K562 (cell line): ENCODE results near the gene LUC7L3. TPM values are rescaled to one million over a fixed set of nuclear protein-coding genes. Genes with fewer than 3 reads are reported as not detected.

Source experiments
- ARID4B ChIP-seq: sonication (generic); formaldehyde crosslinking; IDR thresholded peaks from 2 replicates; pipeline ENCODE4 v1.8.0; 2022; ENCODE audit warnings: mild to moderate bottlenecking, missing genetic modification reagents
- CCNT2 ChIP-seq: IDR thresholded peaks from 2 replicates; pipeline ENCODE4 v1.6.1; 2011; ENCODE audit warnings: borderline replicate concordance, low read depth, mild to moderate bottlenecking, moderate library complexity, mixed read lengths, low read length; ENCODE audit not compliant: insufficient read length; ENCODE audit errors: extremely low read depth
- DIDO1 ChIP-seq: fragments of 450-650 bp; IDR thresholded peaks from 2 replicates; pipeline ENCODE4 v1.6.1; 2016; ENCODE audit warnings: low read depth, missing biosample characterization, missing genetic modification characterization
- EP300 ChIP-seq: IDR thresholded peaks from 2 replicates; pipeline ENCODE4 v1.6.1; 2012; ENCODE audit warnings: low read length, improper control_type of control experiment
- GTF2E2 ChIP-seq: fragments of 200-800 bp; sonication (Bioruptor generic); IDR thresholded peaks from 2 replicates; pipeline ENCODE4 v1.6.1; 2016; ENCODE audit warnings: missing genetic modification characterization, missing compliant biosample characterization
- HMGXB4 ChIP-seq: sonication (generic); formaldehyde crosslinking; IDR thresholded peaks from 2 replicates; pipeline ENCODE4 v1.8.1; 2023; ENCODE audit warnings: mild to moderate bottlenecking, missing genetic modification reagents
- NCOA2 ChIP-seq, 2 experiments: fragments of 450-650 bp; IDR thresholded peaks; 2 replicates each; pipeline ENCODE4 v1.6.1; 2018; ENCODE audit warnings: mild to moderate bottlenecking in 2 of 2, moderate library complexity in 1 of 2; ENCODE audit not compliant: partially characterized antibody in 2 of 2
- NKRF ChIP-seq: fragments of 450-650 bp; IDR thresholded peaks from 2 replicates; pipeline ENCODE4 v1.6.1; 2016; ENCODE audit warnings: borderline replicate concordance
- POLR2A ChIP-seq: fragments of 450-650 bp; conservative IDR thresholded peaks from 2 replicates; pipeline ENCODE4 v1.6.1; 2016
- RREB1 ChIP-seq: fragments of 250-450 bp; sonication (Bioruptor Pico); IDR thresholded peaks from 2 replicates; pipeline ENCODE4 v1.4.0; 2020
- TFAM ChIP-seq: fragments of 250-450 bp; sonication (Bioruptor Pico); conservative IDR thresholded peaks from 2 replicates; pipeline ENCODE4 v1.5.0; 2021; ENCODE audit warnings: mild to moderate bottlenecking, moderate library complexity
- ZC3H4 ChIP-seq: sonication (generic); formaldehyde crosslinking; IDR thresholded peaks from 2 replicates; pipeline ENCODE4 v1.9.0; 2021; ENCODE audit warnings: missing genetic modification reagents, borderline replicate concordance
- polyA plus RNA-seq, 8 experiments: library from polyadenylated mRNA; depleted of rRNA in 4 of 8; stranded (reverse) in 5 of 8; unstranded in 3 of 8; fragments of >200 nt; fragmentation: Nextera tagmentation in 2 of 8; fragmentation: Illumina TruSeq in 1 of 8; extraction: Ambion mirVana in 2 of 8; extraction: Trizol in 1 of 8; gene quantifications; 2 replicates each; pipeline versions ENCODE4 v1.2.1 to v1.2.3, GENCODE V29; 2011 to 2014; ENCODE audit warnings: inconsistent platforms in 1 of 8, missing spikeins in 1 of 8
- total RNA-seq, 7 experiments: library from RNA; depleted of rRNA in 6 of 7; stranded (reverse); fragments of >200 nt in 6 of 7; fragmentation: Illumina TruSeq in 2 of 7; extraction: Trizol in 2 of 7; gene quantifications; 2 replicates each; pipeline versions ENCODE4 v1.2.1 to v1.2.3, GENCODE V29; 2011 to 2021; ENCODE audit warnings: low replicate concordance in 1 of 7

Gene LUC7L3
- total and polyA plus RNA-seq, 9 of the 15 experiments (the other 6 are each of a cell fraction or from before 2014, with no cell fraction given): 80.8 to 284 (median 127) TPM

GRCh38 chr17:50719924-50720794 lies 756 bp downstream of the LUC7L3 start (continued):
- TF ChIP-seq NKRF: no peak
- TF ChIP-seq ARID4B (CRISPR knock-in tag): no peak
- TF ChIP-seq CCNT2: peak; percentile 9
- 0 out of 2 replicates have a peak, but pooled peaks have one; percentile 14 for TF ChIP-seq ZC3H4 (CRISPR knock-in tag)
- TF ChIP-seq NCOA2 (IDR thresholded peaks at IDR 0.05; ENCODE audit: partially characterized antibody in 2 of 2): no peak
- peak; percentile 3; the same call in 1 of the 2 replicates for TF ChIP-seq GTF2E2
- no peak for TF ChIP-seq DIDO1 (tag)
- no peak for TF ChIP-seq TFAM (CRISPR knock-in tag)
- TF ChIP-seq HMGXB4 (CRISPR knock-in tag): peak; percentile 24; the same call in 1 of the 2 replicates
- TF ChIP-seq EP300: 0 out of 2 replicates have a peak, but pooled peaks have one; percentile 2
- TF ChIP-seq RREB1 (CRISPR knock-in tag): 0 out of 2 replicates have a peak, but pooled peaks have one; percentile 40
- no peak for TF ChIP-seq POLR2A
